Kidney (tissue), 14 donors: ENCODE measurements around the gene FAM181B. TPM values are rescaled to one million over a fixed set of nuclear protein-coding genes. Genes with fewer than 3 reads are reported as not detected.

Source experiments
- DNase-seq, 5 donors: peaks; one replicate each; pipeline ENCODE4 v3.0.0-alpha.2; 2013 to 2020
- FAIRE-seq: peaks from 2 replicates; lab custom pipeline; 2012; peaks lifted over from hg19 to GRCh38; lab: Jason Lieb, UNC
- H3K27ac ChIP-seq, 2 donors: one replicate each; pipeline ENCODE4 v1.7.0; 2013; ENCODE audit warnings: low read depth in 2 of 2, low read length in 2 of 2, inconsistent platforms in 1 of 2
- H3K27me3 ChIP-seq: one replicate; pipeline ENCODE4 v1.7.1; 2013; ENCODE audit warnings: low read length, inconsistent platforms; ENCODE audit not compliant: control insufficient read depth, insufficient read depth
- H3K36me3 ChIP-seq, 3 donors: one replicate each; pipeline versions ENCODE4 v1.7.0 to v1.7.1; 2013; ENCODE audit warnings: low read length in 3 of 3, control low read depth in 1 of 3, inconsistent platforms in 1 of 3; ENCODE audit not compliant: insufficient read depth in 3 of 3, control insufficient read depth in 2 of 3
- H3K4me1 ChIP-seq, 3 donors: one replicate each; pipeline versions ENCODE4 v1.7.0 to v1.7.1; 2013; ENCODE audit warnings: low read length in 3 of 3, inconsistent platforms in 1 of 3, low read depth in 1 of 3; ENCODE audit not compliant: control insufficient read depth in 2 of 3, insufficient read depth in 2 of 3
- H3K4me3 ChIP-seq, 3 donors: one replicate each; pipeline versions ENCODE4 v1.7.0 to v1.8.1; 2013; ENCODE audit warnings: low read length in 3 of 3, control low read depth in 1 of 3, inconsistent platforms in 1 of 3
- H3K9ac ChIP-seq, 3 donors: one replicate each; pipeline versions ENCODE4 v1.7.0 to v1.7.1; 2013; ENCODE audit warnings: low read length in 3 of 3, control low read depth in 1 of 3, inconsistent platforms in 1 of 3
- H3K9me3 ChIP-seq, 3 donors: one replicate each; pipeline versions ENCODE4 v1.7.0 to v1.7.1; 2013; ENCODE audit warnings: low read length in 3 of 3, control low read depth in 1 of 3, inconsistent platforms in 1 of 3; ENCODE audit not compliant: control insufficient read depth in 2 of 3, insufficient read depth in 1 of 3
- CTCF ChIP-seq: IDR thresholded peaks from 3 replicates; pipeline ENCODE4 v1.5.1; 2012; ENCODE audit warnings: mild to moderate bottlenecking, moderate library complexity, borderline replicate concordance; ENCODE audit not compliant: insufficient read depth; ENCODE audit errors: extremely low read depth
- intact Hi-C: fragments of 100-400 bp; cut with DNase I; formaldehyde crosslinking; loops from one replicate; pipeline ENCODE4 v1.11.1; 2022
- polyA plus RNA-seq: library from polyadenylated mRNA; stranded (reverse); fragments of 350-450 nt; fragmentation: Illumina TruSeq; extraction: RNeasy Lipid Tissue Mini Kit (QIAGEN cat#74804); gene quantifications from one replicate; pipeline ENCODE4 v1.2.3, GENCODE V29; 2014; ENCODE audit warnings: low read depth, low replicate concordance; ENCODE audit not compliant: insufficient read depth
- total RNA-seq: library from RNA; stranded (reverse); fragmentation: NEBNext Ultra II Directional; extraction: Animal tissue kit (Norgen Biotek cat#: 25700); gene quantifications from one replicate; pipeline ENCODE4 v1.2.1, GENCODE V29; 2021
- donor health status: control.
- donor health status: control.
- donor health status: control.
- donor health status: control.
- donor health status: control.
- donor health status: DM: yes; HTN: yes; CAD: no.
- donor health status: Normal renal cell carcinoma (clear cell type).

Gene FAM181B
- total and polyA plus RNA-seq, 2 donors from 2014 or later = 0.97 to 1.3 TPM

- no peak for TF ChIP-seq CTCF
- FAIRE-seq = no peak
- Histone ChIP-seq H3K27me3 (no peaks in the 10 kb centered on the region), H3K4me1 (no peaks in the 10 kb centered on the region), H3K27ac (no peak overlapping the region), H3K9ac (no peak overlapping the region), H3K4me3 (no peak overlapping the region), H3K36me3 (no peaks in the 10 kb centered on the region), H3K9me3 (no peaks in the 10 kb centered on the region)
- intact Hi-C loops = no loop called here
- no peak for DNase-seq
Measured at GRCh38 chr11:82703796-82704195, 29.9 kb downstream of the FAM181B start.

GRCh38 chr11:82703226-82703625 is 30.4 kb downstream of the FAM181B start:
- no peak overlapping the region for H3K27ac ChIP-seq
- no peak overlapping the region for H3K9ac ChIP-seq
- H3K4me3 ChIP-seq = no peak overlapping the region
- TF ChIP-seq CTCF = no peak
- DNase-seq = no peak
- FAIRE-seq = no peak
- intact Hi-C loops = no loop called here
- no peaks in the 10 kb centered on the region for H3K36me3 ChIP-seq
- no peaks in the 10 kb centered on the region for H3K9me3 ChIP-seq
- H3K27me3 ChIP-seq = no peaks in the 10 kb centered on the region
- no peaks in the 10 kb centered on the region for H3K4me1 ChIP-seq

GRCh38 chr11:82701847-82702520 is 31.7 kb downstream of the FAM181B start:
- Histone ChIP-seq H3K9me3 (no peaks in the 10 kb centered on the region), H3K36me3 (no peaks in the 10 kb centered on the region), H3K4me3 (no peak overlapping the region), H3K27ac (no peak overlapping the region), H3K27me3 (no peaks in the 10 kb centered on the region), H3K9ac (no peak overlapping the region), H3K4me1 (no peaks in the 10 kb centered on the region)
- FAIRE-seq = no peak
- intact Hi-C loops = no loop called here
- peak in 3 of 5 donors; percentile 63 to 80 (median 72) for DNase-seq
- peak; percentile 43 for TF ChIP-seq CTCF
